IMR-90 (cell line): Measurements from ENCODE around the gene INSR. TPM values are rescaled to one million over a fixed set of nuclear protein-coding genes. Genes with fewer than 3 reads are reported as not detected.

Source experiments
- ATAC-seq: fragments of 200-7000 bp; cut with Tn5 transposase; 2 replicates; pipeline ENCODE4 v1.9.1; 2020; ENCODE audit warnings: low read depth, mild to moderate bottlenecking, moderate library complexity
- BruUV-seq: library from RNA; stranded (reverse); fragments of 400-500 nt; replicated peaks from 2 replicates; lab custom pipeline; 2021; lab: Mats Ljungman, UMichigan
- CTCF ChIA-PET: fragments of 300-600 bp; formaldehyde crosslinking; extraction: SDS; loops from one replicate; lab custom pipeline; 2021; ENCODE audit warnings: antibody characterized with exemption; lab: Yijun Ruan, JAX
- POLR2A ChIA-PET: fragments of 300-600 bp; sonication (Branson Sonifier 250); formaldehyde crosslinking; loops from one replicate; lab custom pipeline; 2022; ENCODE audit warnings: antibody characterized with exemption; ENCODE audit not compliant: unreplicated experiment; lab: Charles Lee
- DNase-seq: peaks from one replicate; pipeline ENCODE4 v3.0.0; 2013
- H2AFZ ChIP-seq: replicated peaks from 2 replicates; pipeline ENCODE3; 2013; ENCODE audit warnings: low read length, mild to moderate bottlenecking; ENCODE audit not compliant: poor library complexity
- H2AK5ac ChIP-seq: 2 replicates; pipeline ENCODE4 v1.6.1; 2013; ENCODE audit warnings: low read depth, low read length, inconsistent platforms
- H2AK9ac ChIP-seq: replicated peaks from 2 replicates; pipeline ENCODE3; 2013; ENCODE audit warnings: mild to moderate bottlenecking, low read depth, low read length, moderate library complexity; ENCODE audit not compliant: poor library complexity
- H2BK120ac ChIP-seq: 2 replicates; pipeline ENCODE4 v1.6.1; 2013; ENCODE audit warnings: low read depth, low read length, inconsistent platforms
- H2BK15ac ChIP-seq: 3 replicates; pipeline ENCODE4 v1.6.1; 2013; ENCODE audit warnings: low read depth, low read length, inconsistent platforms
- H2BK20ac ChIP-seq: 2 replicates; pipeline ENCODE4 v1.6.1; 2013; ENCODE audit warnings: low read depth, mild to moderate bottlenecking, inconsistent platforms, low read length, moderate library complexity
- H2BK5ac ChIP-seq: 2 replicates; pipeline ENCODE4 v1.6.1; 2013; ENCODE audit warnings: mild to moderate bottlenecking, low read depth, low read length, inconsistent platforms; ENCODE audit not compliant: poor library complexity, severe bottlenecking
- H3K14ac ChIP-seq: replicated peaks from 2 replicates; pipeline ENCODE4 v1.6.1; 2013; ENCODE audit warnings: low read depth, low read length, inconsistent platforms
- H3K18ac ChIP-seq: 2 replicates; pipeline ENCODE4 v1.6.1; 2013; ENCODE audit warnings: low read depth, low read length, control low read depth
- H3K23ac ChIP-seq: 2 replicates; pipeline ENCODE4 v1.6.1; 2013; ENCODE audit warnings: low read depth, low read length, inconsistent platforms
- H3K27ac ChIP-seq: 2 replicates; pipeline ENCODE4 v1.5.1; 2013; ENCODE audit warnings: mild to moderate bottlenecking, control low read depth, low read length; ENCODE audit not compliant: insufficient read depth
- H3K27me3 ChIP-seq: 2 replicates; pipeline ENCODE4 v1.6.1; 2013; ENCODE audit warnings: low read length; ENCODE audit not compliant: control insufficient read depth, insufficient read depth
- H3K36me3 ChIP-seq: 2 replicates; pipeline ENCODE4 v1.6.1; 2013; ENCODE audit warnings: low read length, mixed read lengths; ENCODE audit not compliant: control insufficient read depth, insufficient read depth
- H3K4ac ChIP-seq: 2 replicates; pipeline ENCODE4 v1.6.1; 2013; ENCODE audit warnings: low read depth, low read length, inconsistent platforms
- H3K4me1 ChIP-seq: 2 replicates; pipeline ENCODE4 v1.6.1; 2013; ENCODE audit warnings: low read length, mixed read lengths; ENCODE audit not compliant: control insufficient read depth, insufficient read depth
- H3K4me2 ChIP-seq: 2 replicates; pipeline ENCODE4 v1.6.1; 2013; ENCODE audit warnings: low read depth, mild to moderate bottlenecking, control low read depth, low read length, moderate library complexity
- H3K4me3 ChIP-seq: 2 replicates; pipeline ENCODE4 v1.5.1; 2013; ENCODE audit warnings: low read depth, mild to moderate bottlenecking, control low read depth, low read length, moderate library complexity; ENCODE audit not compliant: insufficient read depth
- H3K56ac ChIP-seq: 2 replicates; pipeline ENCODE4 v1.6.1; 2013; ENCODE audit warnings: low read length, inconsistent platforms; ENCODE audit not compliant: insufficient read depth; ENCODE audit errors: extremely low read depth
- H3K79me1 ChIP-seq, 2 experiments: 2 replicates each; pipeline ENCODE4 v1.6.1; 2013; ENCODE audit warnings: low read length in 2 of 2, inconsistent platforms in 1 of 2, low read depth in 1 of 2
- H3K9ac ChIP-seq: 2 replicates; pipeline ENCODE4 v1.6.1; 2013; ENCODE audit warnings: low read depth, low read length, control low read depth
- H3K9me1 ChIP-seq: 2 replicates; pipeline ENCODE4 v1.6.1; 2013; ENCODE audit warnings: low read length, inconsistent platforms; ENCODE audit not compliant: insufficient read depth
- H3K9me3 ChIP-seq: 2 replicates; pipeline ENCODE4 v1.6.1; 2013; ENCODE audit warnings: low read length; ENCODE audit not compliant: control insufficient read depth, insufficient read depth
- H4K20me1 ChIP-seq: 2 replicates; pipeline ENCODE4 v1.6.1; 2013; ENCODE audit warnings: low read length, inconsistent platforms; ENCODE audit not compliant: insufficient read depth
- H4K5ac ChIP-seq: 2 replicates; pipeline ENCODE4 v1.6.1; 2013; ENCODE audit warnings: mild to moderate bottlenecking, low read depth, low read length, control low read depth
- H4K8ac ChIP-seq, 2 experiments: 2 replicates each; pipeline ENCODE4 v1.6.1; 2013; ENCODE audit warnings: low read depth in 2 of 2, low read length in 2 of 2, control low read depth in 1 of 2, inconsistent platforms in 1 of 2
- H4K91ac ChIP-seq: 2 replicates; pipeline ENCODE4 v1.6.1; 2013; ENCODE audit warnings: low read depth, low read length, inconsistent platforms; ENCODE audit not compliant: insufficient read depth
- CEBPB ChIP-seq: IDR thresholded peaks from 2 replicates; pipeline ENCODE4 v1.6.1; 2012; ENCODE audit warnings: low read depth, low read length, improper control_type of control experiment
- MAFK ChIP-seq: IDR thresholded peaks from 2 replicates; pipeline ENCODE4 v1.6.1; 2012; ENCODE audit warnings: low read depth, low read length, improper control_type of control experiment
- WGBS, 2 experiments: methylation state at CpG; one replicate each; pipeline versions ENCODE4 v1.1.5 to v1.1.7; 2013; ENCODE audit warnings: missing lambda C conversion rate in 2 of 2; ENCODE audit not compliant: insufficient read length in 1 of 2; ENCODE audit errors: extremely low coverage in 2 of 2; 5-methylcytosine and 5-hydroxymethylcytosine counted together
- dilution Hi-C: fragments of 300-500 bp; cut with HindIII; formaldehyde crosslinking; loops from one replicate; pipeline ENCODE4 v1.14.3; 2018; ENCODE audit warnings: low sequenced_read_pairs; ENCODE audit not compliant: unreplicated experiment
- in situ Hi-C: fragments of 300-500 bp; cut with MboI; formaldehyde crosslinking; loops from 3 replicates; pipeline ENCODE4 v1.14.3; 2019; ENCODE audit warnings: low sequenced_read_pairs, inconsistent platforms, mixed read lengths
- intact Hi-C: fragments of 100-400 bp; cut with micrococcal nuclease; formaldehyde crosslinking; loops from 2 replicates; pipeline ENCODE4 v1.10.0; 2022
- polyA plus RNA-seq, 3 experiments: library from polyadenylated mRNA; depleted of rRNA; stranded (reverse); fragments of >200 nt; gene quantifications; 2 replicates each; pipeline ENCODE4 v1.2.3, GENCODE V29; 2012; ENCODE audit warnings: low replicate concordance in 1 of 3
- total RNA-seq: library from RNA; depleted of rRNA; stranded (reverse); fragments of >200 nt; gene quantifications from 2 replicates; pipeline ENCODE4 v1.2.3, GENCODE V29; 2012

Gene INSR
- total and polyA plus RNA-seq, 2 of the 4 experiments (the other 2 are of a cell fraction) = 2.8 to 7.9 TPM

GRCh38 chr19:7179917-7180306 lies 114.3 kb downstream of the INSR start:
- DNase-seq (no peak), ATAC-seq (no peak)
- in situ Hi-C loops = no loop called here
- Histone ChIP-seq H2BK20ac (no peak overlapping the region), H3K14ac (no peak overlapping the region), H4K5ac (no peak overlapping the region), H3K18ac (no peak overlapping the region), H2BK15ac (no peak overlapping the region), H2AFZ (no peak overlapping the region), H4K8ac (no peak overlapping the region), H3K27me3 (no peaks in the 10 kb centered on the region), H3K9ac (no peak overlapping the region), H4K20me1 (no peaks in the 10 kb centered on the region), H3K4ac (no peak overlapping the region), H3K36me3 (peaks cover 1% of the 10 kb centered on the region; the same call in 1 of the 2 replicates), H3K9me3 (no peaks in the 10 kb centered on the region), H3K4me3 (no peak overlapping the region), H2AK5ac (no peak overlapping the region), H3K9me1 (peaks cover 5% of the 10 kb centered on the region; the same call in 1 of the 2 replicates), H4K91ac (no peak overlapping the region), H2AK9ac (peak overlapping the region; percentile 77), H2BK5ac (no peak overlapping the region), H3K4me1 (peaks cover 10% of the 10 kb centered on the region), H2BK120ac (no peak overlapping the region), H3K23ac (no peak overlapping the region), H3K79me1 (no peaks in the 10 kb centered on the region; a peak in 1 of 4 replicates), H3K4me2 (no peak overlapping the region), H3K56ac (no peak overlapping the region), H3K27ac (no peak overlapping the region)
- no peak for TF ChIP-seq MAFK
- TF ChIP-seq CEBPB = peak; percentile 68
- ChIA-PET POLR2A (no interaction called here), CTCF (no interaction called here)
- WGBS, 2 experiments = no CpG with 5 or more reads among the region's 3 CpGs
- BruUV-seq = no TSS peak
- intact Hi-C loops = no loop called here
- dilution Hi-C loops = no loop called here
